ENCODE data around the gene EFHC2. TPM values are rescaled to one million over a fixed set of nuclear protein-coding genes. Genes with fewer than 3 reads are reported as not detected.

The EFHC2 gene
- total and polyA plus RNA-seq, 4 donors = 0.08 to 0.56 TPM; not detected in 2

DNA sequence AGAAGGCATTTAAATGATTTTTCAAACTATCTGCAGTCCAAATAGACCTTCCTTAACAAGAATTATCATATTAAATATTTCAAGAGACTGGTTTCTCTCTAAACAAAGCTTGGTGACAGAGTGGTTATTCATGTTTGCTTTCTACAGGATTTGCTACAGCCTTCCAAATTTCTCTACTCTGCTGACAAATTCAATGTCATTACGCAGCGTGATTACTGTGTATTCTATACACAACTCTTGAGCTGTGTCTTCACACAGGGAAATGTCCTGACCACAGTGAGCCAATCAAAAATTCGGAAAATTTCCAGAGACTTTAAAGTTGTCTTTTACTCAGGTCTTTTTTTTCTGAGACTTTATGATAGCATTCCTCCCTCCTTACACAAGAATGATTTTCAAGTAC, 75.6 kb downstream of the EFHC2 start (continued):
- TF ChIP-seq, protein P1, sequence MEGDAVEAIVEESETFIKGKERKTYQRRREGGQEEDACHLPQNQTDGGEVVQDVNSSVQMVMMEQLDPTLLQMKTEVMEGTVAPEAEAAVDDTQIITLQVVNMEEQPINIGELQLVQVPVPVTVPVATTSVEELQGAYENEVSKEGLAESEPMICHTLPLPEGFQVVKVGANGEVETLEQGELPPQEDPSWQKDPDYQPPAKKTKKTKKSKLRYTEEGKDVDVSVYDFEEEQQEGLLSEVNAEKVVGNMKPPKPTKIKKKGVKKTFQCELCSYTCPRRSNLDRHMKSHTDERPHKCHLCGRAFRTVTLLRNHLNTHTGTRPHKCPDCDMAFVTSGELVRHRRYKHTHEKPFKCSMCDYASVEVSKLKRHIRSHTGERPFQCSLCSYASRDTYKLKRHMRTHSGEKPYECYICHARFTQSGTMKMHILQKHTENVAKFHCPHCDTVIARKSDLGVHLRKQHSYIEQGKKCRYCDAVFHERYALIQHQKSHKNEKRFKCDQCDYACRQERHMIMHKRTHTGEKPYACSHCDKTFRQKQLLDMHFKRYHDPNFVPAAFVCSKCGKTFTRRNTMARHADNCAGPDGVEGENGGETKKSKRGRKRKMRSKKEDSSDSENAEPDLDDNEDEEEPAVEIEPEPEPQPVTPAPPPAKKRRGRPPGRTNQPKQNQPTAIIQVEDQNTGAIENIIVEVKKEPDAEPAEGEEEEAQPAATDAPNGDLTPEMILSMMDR (IDR thresholded peaks at IDR 0.05; ENCODE audit: low read depth, low read length, missing input control) = no peak
- TF ChIP-seq RXRA (IDR thresholded peaks at IDR 0.05) (no peak), GABPA (IDR thresholded peaks at IDR 0.05 in 1 of 2, conservative IDR thresholded peaks at IDR 0.05 in 1 of 2) (no peak), JUND (IDR thresholded peaks at IDR 0.05) (no peak)

DNA sequence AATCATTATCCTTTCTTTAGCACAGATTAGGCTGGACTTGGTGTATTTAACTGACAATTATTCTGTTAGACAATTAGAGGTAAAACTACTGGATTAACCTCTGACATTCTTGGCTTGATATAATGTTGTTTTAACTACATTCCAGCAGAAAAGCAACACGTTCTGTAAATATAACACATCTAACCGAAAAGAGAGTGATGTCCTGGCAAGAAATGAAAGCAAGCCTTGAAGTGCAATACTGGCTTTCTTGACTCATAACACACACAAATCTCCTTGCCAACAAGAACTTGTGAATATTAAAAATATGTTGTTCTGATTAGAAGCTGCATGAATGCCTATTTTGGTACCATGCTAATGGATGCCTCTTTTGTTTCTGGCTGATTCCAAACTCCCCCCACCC, 76.4 kb downstream of the EFHC2 start:
- TF ChIP-seq, protein P2, sequence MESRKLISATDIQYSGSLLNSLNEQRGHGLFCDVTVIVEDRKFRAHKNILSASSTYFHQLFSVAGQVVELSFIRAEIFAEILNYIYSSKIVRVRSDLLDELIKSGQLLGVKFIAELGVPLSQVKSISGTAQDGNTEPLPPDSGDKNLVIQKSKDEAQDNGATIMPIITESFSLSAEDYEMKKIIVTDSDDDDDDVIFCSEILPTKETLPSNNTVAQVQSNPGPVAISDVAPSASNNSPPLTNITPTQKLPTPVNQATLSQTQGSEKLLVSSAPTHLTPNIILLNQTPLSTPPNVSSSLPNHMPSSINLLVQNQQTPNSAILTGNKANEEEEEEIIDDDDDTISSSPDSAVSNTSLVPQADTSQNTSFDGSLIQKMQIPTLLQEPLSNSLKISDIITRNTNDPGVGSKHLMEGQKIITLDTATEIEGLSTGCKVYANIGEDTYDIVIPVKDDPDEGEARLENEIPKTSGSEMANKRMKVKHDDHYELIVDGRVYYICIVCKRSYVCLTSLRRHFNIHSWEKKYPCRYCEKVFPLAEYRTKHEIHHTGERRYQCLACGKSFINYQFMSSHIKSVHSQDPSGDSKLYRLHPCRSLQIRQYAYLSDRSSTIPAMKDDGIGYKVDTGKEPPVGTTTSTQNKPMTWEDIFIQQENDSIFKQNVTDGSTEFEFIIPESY (IDR thresholded peaks at IDR 0.05) = no peak
- TF ChIP-seq JUND (IDR thresholded peaks at IDR 0.05) = no peak
- no peak for TF ChIP-seq YY1 (IDR thresholded peaks at IDR 0.05)
- TF ChIP-seq NR2F2 (IDR thresholded peaks at IDR 0.05) = no peak
- TF ChIP-seq GABPA (IDR thresholded peaks at IDR 0.05 in 1 of 2, conservative IDR thresholded peaks at IDR 0.05 in 1 of 2) = no peak
- TF ChIP-seq FOXA1 (IDR thresholded peaks at IDR 0.05) = no peak
- TF ChIP-seq, protein P3, sequence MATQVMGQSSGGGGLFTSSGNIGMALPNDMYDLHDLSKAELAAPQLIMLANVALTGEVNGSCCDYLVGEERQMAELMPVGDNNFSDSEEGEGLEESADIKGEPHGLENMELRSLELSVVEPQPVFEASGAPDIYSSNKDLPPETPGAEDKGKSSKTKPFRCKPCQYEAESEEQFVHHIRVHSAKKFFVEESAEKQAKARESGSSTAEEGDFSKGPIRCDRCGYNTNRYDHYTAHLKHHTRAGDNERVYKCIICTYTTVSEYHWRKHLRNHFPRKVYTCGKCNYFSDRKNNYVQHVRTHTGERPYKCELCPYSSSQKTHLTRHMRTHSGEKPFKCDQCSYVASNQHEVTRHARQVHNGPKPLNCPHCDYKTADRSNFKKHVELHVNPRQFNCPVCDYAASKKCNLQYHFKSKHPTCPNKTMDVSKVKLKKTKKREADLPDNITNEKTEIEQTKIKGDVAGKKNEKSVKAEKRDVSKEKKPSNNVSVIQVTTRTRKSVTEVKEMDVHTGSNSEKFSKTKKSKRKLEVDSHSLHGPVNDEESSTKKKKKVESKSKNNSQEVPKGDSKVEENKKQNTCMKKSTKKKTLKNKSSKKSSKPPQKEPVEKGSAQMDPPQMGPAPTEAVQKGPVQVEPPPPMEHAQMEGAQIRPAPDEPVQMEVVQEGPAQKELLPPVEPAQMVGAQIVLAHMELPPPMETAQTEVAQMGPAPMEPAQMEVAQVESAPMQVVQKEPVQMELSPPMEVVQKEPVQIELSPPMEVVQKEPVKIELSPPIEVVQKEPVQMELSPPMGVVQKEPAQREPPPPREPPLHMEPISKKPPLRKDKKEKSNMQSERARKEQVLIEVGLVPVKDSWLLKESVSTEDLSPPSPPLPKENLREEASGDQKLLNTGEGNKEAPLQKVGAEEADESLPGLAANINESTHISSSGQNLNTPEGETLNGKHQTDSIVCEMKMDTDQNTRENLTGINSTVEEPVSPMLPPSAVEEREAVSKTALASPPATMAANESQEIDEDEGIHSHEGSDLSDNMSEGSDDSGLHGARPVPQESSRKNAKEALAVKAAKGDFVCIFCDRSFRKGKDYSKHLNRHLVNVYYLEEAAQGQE (IDR thresholded peaks at IDR 0.05) = no peak
- TF ChIP-seq, protein P1 (IDR thresholded peaks at IDR 0.05; ENCODE audit: low read depth, low read length, missing input control) = no peak
- TF ChIP-seq, protein P4, sequence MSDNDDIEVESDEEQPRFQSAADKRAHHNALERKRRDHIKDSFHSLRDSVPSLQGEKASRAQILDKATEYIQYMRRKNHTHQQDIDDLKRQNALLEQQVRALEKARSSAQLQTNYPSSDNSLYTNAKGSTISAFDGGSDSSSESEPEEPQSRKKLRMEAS (IDR thresholded peaks at IDR 0.05) = no peak
- no peak for TF ChIP-seq SP1 (IDR thresholded peaks at IDR 0.05)
- TF ChIP-seq, protein P5, sequence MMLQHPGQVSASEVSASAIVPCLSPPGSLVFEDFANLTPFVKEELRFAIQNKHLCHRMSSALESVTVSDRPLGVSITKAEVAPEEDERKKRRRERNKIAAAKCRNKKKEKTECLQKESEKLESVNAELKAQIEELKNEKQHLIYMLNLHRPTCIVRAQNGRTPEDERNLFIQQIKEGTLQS (IDR thresholded peaks at IDR 0.05) = no peak
- no peak for TF ChIP-seq FOXA2 (IDR thresholded peaks at IDR 0.05)
- no peak for TF ChIP-seq HNF4G (IDR thresholded peaks at IDR 0.05)
- no peak for TF ChIP-seq RXRA (IDR thresholded peaks at IDR 0.05)
- no peak for TF ChIP-seq TAF1 (conservative IDR thresholded peaks at IDR 0.05)
- no peak for TF ChIP-seq EGR1 (IDR thresholded peaks at IDR 0.05; ENCODE audit: low read depth in 2 of 2)
- no peak for TF ChIP-seq RAD21 (IDR thresholded peaks at IDR 0.05)
- TF ChIP-seq HNF4A (conservative IDR thresholded peaks at IDR 0.05) = no peak
- Histone ChIP-seq H3K4me1 (ENCODE audit: control insufficient read depth in 4 of 4, insufficient read depth in 4 of 4, low read length in 3 of 4) (no peaks in the 10 kb centered on the region), H3K9ac (ENCODE audit: low read depth in 1 of 2, low read length in 2 of 2) (no peak overlapping the region), H3K27ac (ENCODE audit: low read depth in 1 of 2, low read length in 2 of 2) (no peak overlapping the region), H3K27me3 (ENCODE audit: control insufficient read depth in 4 of 4, insufficient read depth in 4 of 4, low read length in 3 of 4) (peaks cover 0 to 3% (median 0%) of the 10 kb centered on the region in 4 donors), H3K9me3 (ENCODE audit: control insufficient read depth in 4 of 4, low read length in 3 of 4) (no peaks in the 10 kb centered on the region), H3K4me3 (ENCODE audit: low read depth in 1 of 3, low read length in 3 of 3) (no peak overlapping the region), H3K36me3 (ENCODE audit: control insufficient read depth in 4 of 4, insufficient read depth in 3 of 4, low read depth in 1 of 4, low read length in 3 of 4) (no peaks in the 10 kb centered on the region)
- WGBS = 32% methylated on average over 2 of the region's 2 CpGs
- DNase-seq (ENCODE audit: low spot score) = no peak

Data from liver (tissue), 9 donors.